GM21786 (cell line): ENCODE data around the gene BICC1.

Experiments
- ATAC-seq: cut with Tn5 transposase; IDR thresholded peaks from one replicate; pipeline ENCODE4 v1.9.1; 2021; ENCODE audit not compliant: unreplicated experiment

Gene BICC1

DNA sequence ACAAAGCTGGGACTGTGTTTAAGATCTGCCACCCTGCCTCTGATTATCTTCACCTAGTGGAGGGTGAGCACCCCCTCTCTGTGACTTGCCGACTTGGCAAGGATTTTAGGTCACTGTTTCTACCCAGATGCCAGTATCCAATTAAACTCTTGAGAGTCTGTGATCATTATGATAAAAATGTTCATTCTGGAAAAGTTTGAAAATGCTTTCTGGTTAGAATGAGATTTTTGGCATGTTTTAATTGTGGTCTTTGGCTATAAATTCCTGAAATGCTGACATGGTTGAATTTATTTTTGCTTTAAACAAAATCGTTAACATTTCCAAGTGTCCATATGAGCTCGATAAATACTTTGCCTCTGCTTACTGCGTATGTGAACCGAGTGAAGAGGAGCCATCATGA, 221.4 kb downstream of the BICC1 start:
- no peak for ATAC-seq

DNA sequence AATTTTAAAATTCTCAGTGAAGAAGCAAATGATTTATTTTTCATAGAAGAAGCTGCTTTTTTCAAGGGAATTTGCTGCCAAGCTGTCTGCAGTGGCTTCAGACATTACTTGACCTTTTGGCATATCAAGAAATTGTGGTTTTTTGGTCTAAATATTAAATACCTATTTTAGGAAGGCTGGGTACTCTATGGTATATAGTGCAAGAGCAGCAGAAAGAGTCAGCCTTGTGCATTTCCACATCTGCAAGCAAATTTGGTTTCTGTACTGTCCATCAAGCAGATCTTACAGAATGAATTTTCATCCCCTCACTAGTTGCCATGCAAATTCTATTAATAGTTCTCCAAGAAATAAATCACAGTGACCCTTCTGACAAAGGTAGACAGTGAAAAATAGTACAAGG, 222.0 kb downstream of the BICC1 start:
- ATAC-seq, result no peak

GRCh38 chr10:58735087-58735486, 222.4 kb downstream of the BICC1 start:
- no peak for ATAC-seq

DNA sequence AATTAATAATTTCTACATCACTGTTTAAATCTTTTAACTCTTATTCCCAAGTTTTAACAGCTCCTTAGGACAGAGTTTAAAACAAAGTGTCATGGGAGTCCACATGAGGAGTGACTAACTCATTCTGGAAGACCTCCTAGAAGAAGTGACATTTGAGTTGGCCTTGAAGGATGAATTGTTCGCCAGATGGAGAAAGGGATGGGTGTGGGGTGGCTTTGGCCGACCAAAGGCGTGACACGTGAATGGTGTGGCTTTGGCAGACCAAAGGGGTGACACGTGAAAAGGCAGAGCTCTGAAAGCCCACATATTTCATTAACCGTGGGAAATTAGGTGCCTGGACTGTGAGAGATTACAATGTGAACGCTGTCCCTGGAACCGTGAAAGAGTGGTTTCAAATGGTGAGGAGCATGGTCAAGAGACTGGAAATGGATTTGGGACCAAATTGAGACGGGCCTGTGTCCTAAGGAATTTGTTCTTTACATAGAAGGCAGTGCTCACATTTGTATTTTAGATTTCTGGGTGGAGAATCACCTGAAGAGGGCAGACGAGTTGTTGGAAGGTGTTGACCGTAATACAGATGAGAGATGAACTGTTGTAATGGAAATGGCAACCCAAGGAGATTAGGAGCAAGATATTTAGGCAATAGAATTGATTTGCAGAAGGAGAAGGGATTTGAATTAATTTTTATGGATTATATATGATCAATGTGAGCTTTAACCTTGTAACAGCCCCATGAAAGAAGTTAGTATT, 228.1 kb downstream of the BICC1 start:
- ATAC-seq, result no peak

DNA sequence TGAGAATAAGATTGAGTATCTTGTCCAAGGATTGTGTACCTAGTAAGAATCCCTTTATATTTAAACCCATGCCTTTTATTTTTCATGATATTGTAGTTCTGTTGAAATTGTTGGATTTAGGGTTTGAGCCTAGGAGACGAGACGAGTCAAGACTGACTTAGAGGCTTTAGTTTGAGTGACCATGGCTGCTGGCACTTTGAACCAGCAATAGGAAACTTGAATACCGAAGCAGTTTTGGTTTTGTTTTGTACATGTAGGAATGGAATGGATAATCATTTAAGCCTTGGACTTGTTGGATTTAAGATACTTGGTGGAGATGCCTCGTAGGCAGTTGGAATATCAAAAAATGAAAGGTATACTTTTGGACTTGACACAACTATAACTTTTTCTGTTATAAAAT, 229.0 kb downstream of the BICC1 start:
- no peak for ATAC-seq

DNA sequence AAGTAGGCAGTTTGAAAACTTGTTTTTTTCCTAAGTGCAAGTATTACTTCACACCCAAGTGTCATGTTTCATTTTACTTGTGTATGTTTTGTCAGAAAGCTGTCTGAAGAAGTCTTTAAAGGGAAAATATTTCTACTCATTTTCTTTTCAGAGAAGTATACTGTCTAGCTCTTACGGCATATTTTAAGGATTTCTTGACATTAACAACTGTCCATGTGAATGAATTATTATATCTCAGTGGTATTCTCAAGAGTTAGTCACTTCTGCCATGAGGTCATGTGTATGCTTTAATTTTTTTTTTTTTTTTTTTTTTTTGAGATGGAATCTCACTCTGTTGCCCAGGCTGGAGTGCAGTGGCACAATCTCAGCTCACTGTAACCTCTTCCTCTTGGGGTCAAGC, 229.5 kb downstream of the BICC1 start:
- ATAC-seq, result no peak

DNA sequence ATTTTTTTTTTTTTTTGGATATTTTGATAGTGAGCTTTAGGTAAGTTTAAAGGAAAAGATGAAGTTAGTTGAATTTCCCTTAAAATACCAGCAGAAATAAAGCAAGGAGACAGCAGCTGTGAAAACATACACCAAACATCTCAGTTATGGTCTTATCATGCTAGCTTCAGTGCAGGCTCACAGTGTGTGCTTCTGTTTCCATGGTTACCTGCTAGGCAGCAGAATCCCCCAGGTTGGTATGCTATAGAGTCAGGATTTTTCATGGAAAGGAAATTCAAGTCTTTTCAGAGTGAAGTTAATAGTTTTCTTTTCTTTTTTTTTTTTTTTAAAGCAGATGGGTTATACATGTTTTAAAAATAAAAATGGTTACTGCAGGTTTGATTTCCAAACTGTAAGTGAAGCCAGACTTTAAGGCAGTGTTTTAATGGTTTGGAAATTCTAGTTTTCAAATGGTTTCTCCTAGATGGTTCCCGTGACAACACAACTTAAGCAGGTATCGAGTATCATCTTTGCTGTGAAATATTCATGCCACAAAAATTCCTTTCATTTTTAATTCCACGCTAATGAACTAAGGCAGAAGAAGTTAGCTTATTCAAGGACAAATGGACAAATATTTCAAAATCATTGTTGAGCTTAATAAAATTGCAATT, 230.9 kb downstream of the BICC1 start:
- ATAC-seq, result no peak

- no peak for ATAC-seq
Measured at GRCh38 chr10:58746474-58747185, 234.0 kb downstream of the BICC1 start.

- no peak for ATAC-seq
Measured at GRCh38 chr10:58747687-58748086, 235.0 kb downstream of the BICC1 start.

GRCh38 chr10:58752665-58753064, 240.0 kb downstream of the BICC1 start:
- no peak for ATAC-seq

DNA sequence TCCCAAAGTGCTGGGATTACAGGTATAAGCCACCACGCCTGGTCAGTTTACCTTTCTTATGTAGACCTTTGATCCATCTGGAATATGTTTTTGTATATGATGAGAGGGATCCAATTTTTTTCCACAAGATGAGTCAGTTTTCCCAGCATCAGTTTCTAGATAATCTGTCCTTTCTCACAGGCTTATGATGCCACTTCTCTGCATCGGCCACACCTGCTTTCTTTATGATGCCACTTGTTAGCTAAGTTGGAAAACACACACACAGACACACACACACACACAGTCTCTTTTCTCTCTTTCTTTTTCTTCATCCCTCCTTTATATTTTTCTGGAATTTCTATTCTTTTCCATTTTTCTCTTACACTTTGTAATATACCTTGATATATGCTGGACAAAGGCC, 240.8 kb downstream of the BICC1 start:
- no peak for ATAC-seq

DNA sequence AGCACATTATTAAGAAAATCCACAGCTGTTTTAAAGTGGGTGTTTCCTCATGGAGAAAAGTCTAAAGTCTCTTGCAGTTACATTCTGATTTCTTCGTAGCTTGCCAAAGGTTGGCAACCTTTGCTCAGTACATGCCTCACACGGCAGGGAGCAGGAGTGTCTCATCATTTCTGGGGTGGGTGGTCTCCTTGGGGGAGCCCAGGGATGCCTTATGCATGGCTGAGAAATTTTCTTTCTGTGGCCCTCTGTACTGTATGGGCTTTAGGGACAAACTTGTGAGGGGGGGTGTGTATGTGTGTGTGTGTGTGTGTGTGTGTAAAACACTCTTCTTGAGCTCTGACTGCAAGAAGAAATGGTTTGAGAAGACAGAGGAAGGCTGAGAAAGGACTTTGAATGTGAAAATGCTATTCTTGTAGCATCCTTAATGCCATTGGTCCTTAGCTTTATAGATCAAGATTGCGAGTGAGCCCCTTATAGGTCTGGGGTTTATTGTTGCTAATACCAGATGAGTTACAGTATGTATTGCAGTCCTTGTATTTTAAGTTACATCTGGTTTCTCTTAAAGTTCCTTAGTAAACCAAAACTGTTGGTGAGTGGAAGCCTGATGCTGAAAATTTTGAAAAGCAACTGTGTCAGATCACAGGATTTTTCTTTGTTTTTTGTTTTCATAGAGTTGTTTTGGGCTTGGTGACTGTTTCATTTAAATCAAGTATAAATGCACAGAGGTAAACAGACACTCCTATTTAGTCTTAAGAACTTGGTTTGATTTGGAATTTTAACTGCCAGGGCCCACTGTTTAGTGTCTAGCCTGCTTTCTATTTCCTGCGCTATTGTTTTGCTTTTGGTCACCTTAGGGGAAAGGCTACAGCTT, 242.0 kb downstream of the BICC1 start:
- no peak for ATAC-seq

DNA sequence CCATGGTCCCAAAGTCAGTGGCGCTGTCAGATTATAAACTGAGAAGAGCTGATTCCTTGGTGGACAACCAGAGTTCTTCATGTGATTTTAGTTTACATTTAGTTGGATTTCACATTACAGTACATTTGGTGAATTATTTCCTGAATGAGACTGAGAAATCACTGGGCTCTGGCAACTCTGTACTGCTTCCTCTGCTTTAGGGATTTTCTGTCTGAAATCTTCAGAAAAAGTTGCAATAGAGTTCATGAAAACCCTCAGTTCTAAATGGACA, 242.6 kb downstream of the BICC1 start:
- ATAC-seq, result no peak

- ATAC-seq, result no peak
Measured at GRCh38 chr10:58755677-58756076, 243.0 kb downstream of the BICC1 start.

DNA sequence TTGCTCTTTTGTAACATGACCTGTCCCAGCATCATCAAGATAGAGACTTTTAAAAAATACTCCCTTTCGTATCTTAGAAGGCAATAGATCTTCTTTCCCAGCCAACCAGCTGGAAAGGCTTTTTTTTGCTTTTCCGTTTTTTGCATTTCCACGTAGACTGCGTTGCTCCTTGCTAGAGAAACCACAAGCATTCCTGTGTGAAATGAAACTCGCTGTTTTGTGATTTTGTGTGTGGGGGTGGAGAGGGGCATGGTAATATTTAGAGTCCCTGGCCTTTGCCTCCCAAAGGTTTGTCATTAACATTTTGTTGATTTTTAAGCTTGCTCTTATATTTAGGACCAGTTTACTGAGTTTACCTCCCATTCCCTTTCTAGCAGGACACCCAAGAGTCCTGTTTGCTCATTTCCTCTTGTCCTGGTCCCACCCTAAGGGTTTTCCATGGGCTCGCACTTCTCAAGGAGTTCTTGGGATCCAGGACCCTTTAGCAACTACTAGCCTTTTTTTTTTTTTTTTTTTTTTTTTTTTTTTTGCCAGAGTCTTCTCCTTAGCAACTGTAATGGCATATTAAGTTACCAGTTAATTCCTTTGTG, 243.6 kb downstream of the BICC1 start:
- no peak for ATAC-seq

- ATAC-seq, result peak; percentile 55
Measured at GRCh38 chr10:58757352-58758065, 244.8 kb downstream of the BICC1 start.

DNA sequence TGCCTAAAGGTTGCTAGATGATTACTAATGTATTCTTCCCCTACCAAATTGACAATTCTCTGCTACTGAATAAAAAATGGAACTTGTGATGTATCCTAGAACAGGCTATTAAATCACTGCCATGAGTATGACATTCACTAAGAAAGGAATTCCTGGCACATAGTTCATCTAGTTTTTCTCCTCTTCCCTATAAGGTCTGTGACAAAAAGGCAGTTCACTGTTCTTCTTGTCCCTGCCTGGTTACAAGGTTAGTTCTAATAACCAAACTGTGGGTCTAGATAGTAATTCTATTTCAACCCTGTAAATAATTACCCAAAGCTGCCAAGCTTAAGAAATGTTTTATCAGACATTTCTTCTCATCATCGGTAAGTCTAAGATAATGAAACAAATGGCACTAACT, 245.6 kb downstream of the BICC1 start:
- ATAC-seq, result no peak

GRCh38 chr10:58764087-58764747, 251.5 kb downstream of the BICC1 start:
- ATAC-seq, result no peak

GRCh38 chr10:58765910-58766309, 253.2 kb downstream of the BICC1 start:
- ATAC-seq, result no peak

DNA sequence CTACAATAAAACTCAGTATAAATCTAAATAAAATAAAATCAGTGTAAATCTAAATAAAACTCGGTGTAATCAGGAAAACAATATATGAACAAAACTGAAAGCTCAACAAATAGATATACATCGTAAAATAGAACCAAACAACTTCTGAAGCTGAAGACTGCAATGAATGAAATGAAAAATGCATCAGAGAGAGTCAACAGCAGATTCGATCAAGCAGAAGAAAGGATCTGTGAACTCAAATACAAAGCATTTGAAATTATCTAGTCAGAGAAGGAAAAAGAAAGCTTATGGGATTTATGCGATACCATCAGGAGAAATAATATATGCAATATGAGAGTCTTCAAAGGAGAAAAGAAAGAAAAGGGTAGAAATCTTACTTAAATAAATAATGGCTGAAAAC, 255.0 kb downstream of the BICC1 start:
- ATAC-seq, result no peak
